NCI-H446 treated with DMSO at 0.1 percent for 48 hours (cell line): ENCODE data around the gene PLEKHF1.
"Not testable (repeated sequence)": the region's sequence is repeated elsewhere in the genome, so short reads cannot be mapped to it uniquely, and the experiment has no call there.

Experiments used
- DNase-seq: peaks from one replicate; lab custom pipeline; 2025; lab: John Stamatoyannopoulos, UW

PLEKHF1 gene

DNA sequence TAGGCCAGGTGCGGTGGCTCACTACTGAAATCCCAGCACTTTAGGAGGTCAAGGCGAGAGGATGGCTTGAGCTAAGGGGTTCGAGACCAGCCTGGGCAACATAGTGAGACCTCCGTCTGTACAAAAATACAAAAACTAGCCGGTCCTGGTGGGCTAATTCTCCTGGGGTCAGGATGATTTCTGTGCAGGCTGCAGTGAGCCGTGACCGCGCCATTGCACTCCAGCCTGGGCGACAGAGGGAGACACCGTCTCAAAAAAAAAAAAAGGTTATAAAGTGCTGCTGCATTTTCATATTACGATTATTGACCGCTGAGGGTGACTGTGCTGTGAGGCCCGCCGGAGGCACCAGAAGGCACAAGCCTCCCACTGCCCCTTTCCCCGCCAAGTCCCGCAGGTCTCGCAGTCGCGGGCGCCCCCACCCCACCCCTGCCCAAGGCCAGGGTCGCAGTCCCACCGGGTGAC, 477 bp upstream of the PLEKHF1 start:
- DNase-seq = no peak

DNA sequence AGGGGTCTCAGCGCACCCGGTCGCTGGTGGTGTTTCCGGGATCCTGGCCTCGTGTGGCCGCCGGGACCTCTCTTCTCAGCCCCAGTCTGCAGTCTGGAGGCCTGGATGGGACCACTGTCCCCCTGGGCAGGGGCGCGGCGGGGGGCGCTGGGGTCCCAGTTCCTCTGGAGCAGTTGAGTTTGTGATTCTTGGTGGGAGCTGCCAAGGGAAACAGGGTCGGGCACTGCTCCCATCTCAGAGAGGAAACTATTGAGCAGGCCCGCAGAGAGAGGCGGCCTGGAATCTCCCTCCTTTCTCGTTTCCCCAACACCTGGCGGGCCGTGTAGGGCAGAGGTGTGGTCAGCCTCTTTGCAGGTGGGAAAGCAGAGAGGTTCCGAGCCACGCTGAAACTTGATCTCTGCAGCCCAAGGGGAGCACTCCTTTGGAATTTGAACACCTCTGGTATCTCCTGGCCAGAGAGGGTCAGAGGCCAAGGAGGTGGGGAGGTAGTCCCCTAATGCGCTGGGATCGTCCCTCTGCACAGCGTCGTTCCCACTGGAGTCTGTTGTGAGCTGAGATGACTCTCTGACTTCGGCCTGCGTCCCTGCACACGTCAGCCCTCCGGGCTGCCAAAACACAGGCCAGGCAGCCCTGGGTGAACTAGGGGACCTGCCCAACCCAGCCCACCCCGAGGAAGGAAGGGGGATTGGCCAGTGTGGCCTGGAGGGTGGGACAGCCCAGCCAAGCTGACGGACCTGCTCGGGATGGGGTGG, 741 bp downstream of the PLEKHF1 start:
- DNase-seq = no peak

DNA sequence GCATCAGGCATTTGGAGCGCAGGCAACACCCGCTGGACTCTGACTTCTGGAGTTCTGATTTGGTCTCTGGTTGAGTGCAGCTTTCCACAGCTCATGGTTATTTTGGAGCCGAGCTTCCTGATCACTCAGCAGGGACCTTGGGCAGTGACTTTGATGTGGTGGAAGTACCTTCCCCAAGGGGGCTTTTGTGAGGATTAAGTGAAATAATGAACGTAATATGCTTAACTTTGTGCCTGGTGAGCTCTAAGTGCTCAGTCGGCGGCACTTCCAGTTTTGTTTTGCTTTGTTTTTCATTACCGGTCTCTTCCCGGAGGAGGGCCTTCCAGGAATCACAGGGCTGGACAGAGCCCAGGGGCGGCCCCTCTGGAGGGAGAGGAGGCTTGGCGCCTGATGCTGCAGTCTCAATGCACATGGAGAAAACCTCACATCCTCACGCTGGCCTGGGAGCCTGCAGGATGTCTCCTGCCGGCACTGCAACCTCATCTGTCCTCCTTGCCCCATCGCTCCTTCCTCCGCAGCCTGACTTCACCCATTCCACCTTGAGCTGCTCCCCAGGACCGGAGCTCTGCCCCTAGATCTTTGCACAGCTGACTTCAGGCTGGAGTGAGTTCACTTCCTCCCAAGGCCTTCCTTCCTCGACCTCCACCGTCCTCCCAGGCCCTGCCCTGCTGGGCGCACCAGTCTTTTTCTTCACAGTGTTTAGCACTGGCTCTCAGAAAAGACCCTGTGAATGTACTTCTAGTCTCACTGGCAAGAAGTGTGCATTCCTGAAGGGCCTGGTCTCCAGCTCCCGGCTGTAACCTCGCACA, 1.5 kb downstream of the PLEKHF1 start:
- DNase-seq = no peak

DNA sequence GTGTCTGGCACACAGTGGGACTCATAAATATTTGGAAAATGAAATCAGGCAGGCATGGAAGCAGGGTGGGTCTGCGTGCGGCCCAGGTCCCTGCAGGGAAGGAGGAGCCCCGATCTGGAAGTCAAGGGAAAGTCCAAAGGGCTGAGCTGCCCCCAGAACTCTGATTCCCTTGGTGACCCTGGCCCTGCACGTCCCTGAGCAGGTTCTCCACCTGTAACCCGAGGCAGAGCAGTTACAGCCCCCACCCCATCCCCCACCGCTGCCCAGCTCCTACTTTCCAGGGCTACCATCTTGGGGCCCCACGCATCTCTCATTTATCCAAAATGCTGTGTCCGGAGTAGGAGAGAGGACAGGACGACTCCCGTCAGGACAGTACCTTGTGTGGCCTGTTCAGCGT, 2.1 kb downstream of the PLEKHF1 start:
- no peak for DNase-seq

DNA sequence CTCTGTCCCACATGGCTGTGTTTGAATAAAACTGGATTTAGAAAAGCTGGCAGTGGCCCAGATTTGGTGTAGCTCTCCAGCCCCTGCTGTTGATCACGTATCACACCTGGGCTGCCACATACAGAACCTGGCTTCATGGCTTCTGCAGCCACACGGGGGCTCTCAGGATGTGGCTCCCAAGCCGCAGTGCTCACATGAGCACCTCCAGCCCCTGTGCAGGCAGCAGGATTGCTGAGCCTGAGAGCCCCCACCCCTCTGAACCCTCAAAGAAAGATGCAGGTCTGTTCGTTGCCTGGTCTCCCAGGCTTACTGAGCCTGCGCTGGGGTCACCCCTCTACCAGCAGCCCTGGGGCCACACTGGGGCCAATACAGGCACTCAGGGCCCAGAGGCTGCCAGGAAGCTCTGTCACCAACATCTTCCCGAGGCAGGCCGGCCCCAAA, 2.7 kb downstream of the PLEKHF1 start:
- no peak for DNase-seq

DNA sequence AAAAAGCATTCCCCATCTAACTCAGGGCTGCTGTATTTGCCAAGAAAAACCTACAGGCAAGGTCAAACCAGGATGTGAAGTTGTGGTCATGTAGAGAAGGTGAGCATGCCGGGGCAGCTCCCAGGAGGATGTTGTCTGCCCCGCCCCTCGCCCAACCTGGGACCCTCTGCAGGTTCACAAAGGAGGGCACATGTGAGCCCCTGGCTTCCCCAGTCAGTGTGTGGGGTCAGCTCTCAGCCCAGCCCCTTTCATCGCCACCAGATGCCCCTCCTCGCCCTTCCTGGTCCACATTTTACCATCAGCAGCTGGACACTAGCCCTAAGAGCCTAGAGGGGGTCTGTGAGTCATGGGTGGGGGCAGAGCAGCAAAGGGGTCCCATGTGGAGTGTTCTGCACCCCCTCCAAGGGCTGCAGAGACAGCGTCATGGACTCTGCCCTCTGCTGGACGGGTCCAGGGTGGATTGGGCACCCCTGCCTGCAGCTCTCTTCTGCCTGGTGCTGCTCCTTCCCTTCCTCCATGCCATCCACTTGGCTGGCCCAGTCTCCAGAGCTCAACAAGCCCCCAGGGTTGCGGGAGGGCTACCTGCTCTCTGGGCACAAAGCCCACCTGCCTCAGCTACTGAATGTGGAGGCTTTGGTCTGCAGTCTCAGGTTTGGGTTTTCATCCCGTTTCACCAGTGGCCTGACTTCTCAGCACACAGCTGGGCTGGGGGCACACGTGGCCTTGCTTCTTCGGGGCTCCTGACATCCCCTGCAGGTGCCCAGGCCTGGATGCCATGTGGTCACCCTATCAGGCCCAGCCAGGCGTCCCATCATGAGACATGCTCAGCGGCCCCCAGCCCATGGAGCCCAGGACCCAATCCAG, 3.7 kb downstream of the PLEKHF1 start:
- DNase-seq = no peak

DNA sequence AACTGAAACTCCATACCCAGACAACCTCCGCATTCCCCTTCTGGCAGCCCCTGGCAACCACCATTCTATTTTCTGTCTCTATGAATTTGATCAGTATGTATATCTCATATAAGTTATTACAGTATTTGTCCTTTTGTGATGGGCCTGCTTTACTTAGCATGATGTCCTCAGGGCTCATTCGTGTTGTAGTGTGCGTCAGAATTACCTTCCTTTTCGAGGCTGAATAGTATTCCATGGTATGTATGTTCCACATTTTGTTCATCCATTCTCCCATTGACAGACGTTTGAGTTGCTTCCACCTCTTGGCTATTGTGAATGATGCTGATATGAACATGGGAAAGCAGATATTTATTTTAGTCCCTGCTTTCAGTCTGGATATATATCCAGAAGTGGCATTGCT, 5.0 kb downstream of the PLEKHF1 start:
- no peak for DNase-seq

DNA sequence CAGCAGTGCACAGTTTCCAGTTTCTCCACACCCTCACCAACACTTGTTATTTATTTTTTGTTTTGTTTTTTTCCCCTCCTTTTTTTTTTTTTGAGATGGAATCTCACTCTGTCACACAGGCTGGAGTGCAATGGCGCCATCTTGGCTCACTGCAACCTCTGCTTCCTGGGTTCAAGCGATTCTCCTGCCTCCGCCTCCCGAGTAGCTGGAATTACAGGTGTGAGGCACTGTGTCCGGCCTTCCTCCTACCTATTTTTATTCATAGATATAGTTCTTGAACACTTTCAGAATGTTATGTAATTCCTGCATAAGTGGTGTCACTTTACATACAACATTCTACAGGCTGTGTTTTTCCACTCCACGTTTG, 5.7 kb downstream of the PLEKHF1 start:
- DNase-seq = not testable (repeated sequence)

DNA sequence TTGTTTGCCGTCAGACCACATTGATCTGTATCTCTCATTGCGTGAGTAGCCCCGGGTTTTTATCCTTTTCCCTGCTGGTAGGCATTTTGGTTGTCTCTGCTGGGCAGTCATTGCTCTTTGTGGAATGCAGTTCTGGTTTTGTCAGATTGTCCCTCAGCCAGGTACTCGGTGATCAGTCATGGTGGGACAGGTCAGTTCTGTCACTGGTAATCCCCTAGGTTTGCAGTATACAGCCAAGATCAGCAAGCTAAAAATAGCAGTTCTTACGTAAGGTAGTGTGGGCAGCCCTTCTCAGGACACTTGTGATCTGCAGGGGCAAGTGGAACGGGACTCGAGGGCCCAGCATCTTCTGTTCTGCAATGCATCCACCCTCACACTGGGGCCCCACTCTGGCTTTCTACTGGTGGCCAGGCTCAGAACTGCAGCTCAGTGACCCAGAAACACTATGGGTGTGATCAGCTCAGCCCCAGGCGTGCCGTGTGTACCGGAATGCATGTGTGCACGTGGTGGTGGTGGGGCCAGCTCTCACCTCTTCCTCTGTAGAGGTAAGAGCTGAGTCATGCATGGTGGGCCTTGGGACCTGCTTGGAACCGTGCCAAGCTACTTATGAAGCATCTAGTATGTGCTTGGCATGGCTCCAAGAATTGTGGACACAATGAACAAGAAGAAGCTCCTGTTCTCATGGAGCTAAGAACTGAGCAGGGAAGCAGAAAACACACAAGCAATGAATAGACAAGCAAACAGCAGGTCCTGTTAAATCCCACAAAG, 6.3 kb downstream of the PLEKHF1 start:
- DNase-seq = no peak

DNA sequence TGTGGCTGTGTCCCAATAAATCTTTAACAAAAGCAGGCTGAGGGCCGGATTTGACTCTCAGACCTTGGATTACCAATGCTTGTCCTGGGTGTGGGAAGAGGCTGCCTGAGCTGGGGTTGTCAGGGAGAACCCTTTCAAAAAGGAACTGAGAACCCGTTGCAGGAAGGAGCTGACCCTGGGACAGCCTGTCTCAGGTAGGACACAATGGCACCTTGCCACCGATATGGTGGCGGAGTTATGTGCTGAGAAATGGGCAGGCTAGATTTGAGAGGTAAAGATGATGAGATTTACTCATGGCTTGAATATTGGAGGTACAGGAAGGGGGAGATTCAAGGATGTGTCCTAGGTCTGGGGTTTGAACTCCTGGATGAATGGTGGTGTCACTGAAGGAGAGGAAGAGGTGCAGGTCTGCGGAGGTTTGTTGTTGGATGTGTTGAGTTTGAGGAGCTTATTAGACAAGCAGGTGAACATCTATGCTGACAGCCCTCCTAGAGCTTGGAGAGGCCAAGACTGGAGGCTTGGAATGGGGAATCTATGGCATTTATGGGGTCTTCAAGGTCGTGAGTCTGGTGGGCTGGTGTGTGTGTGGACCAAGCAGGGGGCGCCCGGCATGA, 7.2 kb downstream of the PLEKHF1 start:
- no peak for DNase-seq

DNA sequence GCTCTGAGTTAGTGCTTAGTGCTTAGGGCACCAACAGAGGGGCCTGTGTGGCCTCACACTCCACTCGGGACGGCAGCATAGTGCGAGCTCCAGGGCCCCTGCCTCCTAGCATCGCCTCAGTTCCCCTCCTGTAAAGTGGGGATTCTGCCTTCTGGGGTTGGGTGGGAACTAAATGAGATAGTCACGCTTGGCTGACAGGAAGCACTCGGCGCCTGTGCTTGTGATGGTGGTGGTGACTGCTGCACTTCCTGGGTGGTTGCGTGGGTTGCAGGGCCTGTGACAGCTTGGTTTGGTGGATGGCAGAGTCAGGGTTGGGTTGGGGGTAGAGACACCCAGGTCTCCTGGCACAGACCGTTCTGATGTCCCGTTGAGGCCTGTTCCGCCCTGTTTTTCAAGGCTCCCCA, 7.7 kb downstream of the PLEKHF1 start:
- no peak for DNase-seq

DNA sequence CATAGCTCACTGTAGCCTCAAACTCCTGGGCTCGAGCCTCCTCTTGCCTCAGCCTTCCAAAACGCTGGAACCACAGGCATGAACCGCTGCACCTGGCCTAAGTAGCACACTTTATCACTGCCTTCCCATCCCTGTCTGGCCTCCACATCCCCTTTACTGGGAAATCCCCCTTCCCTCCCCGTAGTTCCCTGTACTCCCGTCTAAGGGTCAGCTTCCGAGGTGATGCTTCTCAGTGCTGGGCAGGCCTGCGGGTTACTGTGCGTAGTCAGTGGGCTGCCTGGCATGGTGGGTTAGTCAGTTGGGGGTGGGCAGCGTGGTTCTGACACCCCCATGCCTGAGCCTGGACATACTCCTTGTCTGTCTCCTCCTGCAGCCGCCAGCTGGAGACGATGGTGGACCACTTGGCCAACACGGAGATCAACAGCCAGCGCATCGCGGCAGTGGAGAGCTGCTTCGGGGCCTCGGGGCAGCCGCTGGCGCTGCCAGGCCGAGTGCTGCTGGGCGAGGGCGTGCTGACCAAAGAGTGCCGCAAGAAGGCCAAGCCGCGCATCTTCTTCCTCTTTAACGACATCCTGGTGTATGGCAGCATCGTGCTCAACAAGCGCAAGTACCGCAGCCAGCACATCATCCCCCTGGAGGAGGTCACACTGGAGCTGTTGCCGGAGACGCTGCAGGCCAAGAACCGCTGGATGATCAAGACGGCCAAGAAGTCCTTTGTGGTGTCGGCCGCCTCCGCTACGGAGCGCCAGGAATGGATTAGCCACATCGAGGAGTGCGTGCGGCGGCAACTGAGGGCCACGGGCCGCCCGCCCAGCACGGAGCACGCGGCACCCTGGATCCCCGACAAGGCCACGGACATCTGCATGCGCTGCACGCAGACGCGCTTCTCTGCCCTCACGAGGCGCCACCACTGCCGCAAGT, 8.4 kb downstream of the PLEKHF1 start:
- no peak for DNase-seq

DNA sequence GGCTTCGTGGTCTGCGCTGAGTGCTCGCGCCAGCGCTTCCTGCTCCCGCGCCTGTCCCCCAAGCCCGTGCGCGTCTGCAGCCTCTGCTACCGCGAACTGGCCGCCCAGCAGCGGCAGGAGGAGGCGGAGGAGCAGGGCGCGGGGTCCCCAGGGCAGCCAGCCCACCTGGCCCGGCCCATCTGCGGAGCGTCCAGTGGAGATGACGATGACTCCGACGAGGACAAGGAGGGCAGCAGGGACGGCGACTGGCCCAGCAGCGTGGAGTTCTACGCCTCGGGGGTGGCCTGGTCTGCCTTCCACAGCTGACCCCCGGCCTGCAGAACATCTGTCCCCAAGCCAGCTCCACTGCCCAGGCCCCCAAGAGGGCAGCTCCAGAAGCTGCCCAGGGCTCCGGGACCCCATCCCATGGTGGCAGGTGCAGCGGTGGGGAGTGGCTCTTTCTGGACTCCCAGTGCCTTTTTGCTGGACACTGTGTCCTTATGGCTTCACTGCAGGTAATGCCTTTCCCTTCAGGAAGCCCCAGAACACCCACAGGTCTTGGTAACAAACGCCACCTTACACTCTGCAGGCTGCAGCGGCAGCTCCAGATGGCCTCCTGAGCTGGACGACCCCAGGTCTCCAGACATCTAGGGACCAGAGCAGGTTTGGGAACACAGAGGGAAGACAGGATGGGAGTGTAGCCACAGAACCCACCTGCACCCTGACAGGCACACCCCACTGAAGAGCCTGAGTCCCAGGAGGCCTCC, 9.3 kb downstream of the PLEKHF1 start:
- no peak for DNase-seq

DNA sequence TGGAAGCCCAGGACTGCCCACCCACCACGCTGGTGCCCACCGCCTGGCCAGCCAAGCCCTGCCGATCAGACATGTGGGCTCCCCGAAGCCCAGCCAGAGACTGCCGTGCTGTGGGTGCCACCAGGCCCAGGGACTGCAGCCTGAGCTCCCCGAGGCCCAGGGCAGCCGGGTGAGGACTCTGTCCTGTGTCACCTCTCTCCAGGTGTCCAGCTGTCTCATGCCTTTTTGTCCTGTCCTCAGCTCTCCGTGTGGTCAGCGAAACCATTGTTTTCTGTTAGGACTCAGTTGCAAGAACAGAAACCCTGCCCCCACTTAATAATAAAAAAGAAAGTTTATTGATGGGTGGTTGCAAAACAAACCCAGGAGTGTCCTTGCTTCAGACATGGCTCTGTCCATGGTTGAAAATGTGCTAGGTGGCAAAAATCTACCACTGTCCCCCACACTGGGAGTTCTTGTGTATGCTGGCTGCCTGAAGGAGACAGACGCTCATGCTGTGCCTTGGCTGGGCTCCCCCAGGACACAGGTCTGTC, 9.9 kb downstream of the PLEKHF1 start:
- no peak for DNase-seq

DNA sequence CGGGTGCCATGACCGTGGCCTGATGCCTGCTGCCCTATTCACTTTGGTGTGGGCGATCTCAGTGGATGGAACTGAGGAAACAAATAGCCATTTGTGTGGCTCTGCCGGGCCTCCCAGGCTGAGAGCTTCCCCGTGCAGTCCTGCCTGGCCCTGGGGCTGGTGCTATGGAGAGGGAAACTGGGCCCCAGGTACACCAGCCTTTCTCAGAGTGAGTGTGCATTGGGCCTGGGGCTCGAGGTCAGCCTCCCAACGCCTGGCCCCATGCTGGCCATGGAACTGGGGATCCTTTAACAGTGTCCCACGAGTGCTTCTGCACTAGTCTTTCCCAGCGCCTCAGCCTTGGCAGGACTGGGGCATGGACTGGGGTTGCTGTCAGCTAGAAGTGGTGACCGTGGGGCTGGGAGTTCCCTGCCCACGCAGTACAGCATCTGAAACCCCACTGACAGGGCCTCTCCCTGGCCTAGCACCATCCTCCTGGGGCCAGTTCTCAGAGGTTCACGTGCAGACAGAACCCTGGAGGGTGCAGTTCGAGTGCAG, 10.5 kb downstream of the PLEKHF1 start:
- no peak for DNase-seq

DNA sequence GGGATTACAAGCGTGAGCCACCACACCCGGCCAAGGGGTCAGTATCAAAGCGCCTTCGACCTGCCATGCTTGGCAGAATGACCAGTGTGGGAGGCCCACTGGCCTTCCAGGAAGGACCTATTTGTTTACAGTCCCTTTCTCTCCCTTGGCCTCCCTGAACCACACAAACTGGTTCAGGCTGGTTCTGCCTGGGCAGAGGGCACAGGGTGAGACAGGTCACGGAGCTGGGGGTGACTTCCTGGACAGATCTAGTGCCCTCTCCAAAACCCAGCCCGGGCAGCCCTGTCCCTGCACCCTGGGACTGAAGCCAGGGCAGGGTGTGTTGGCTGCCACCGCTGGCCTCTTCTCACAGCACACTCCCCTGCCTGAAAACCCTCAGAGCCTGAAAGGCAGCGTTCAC, 11.3 kb downstream of the PLEKHF1 start:
- no peak for DNase-seq

DNA sequence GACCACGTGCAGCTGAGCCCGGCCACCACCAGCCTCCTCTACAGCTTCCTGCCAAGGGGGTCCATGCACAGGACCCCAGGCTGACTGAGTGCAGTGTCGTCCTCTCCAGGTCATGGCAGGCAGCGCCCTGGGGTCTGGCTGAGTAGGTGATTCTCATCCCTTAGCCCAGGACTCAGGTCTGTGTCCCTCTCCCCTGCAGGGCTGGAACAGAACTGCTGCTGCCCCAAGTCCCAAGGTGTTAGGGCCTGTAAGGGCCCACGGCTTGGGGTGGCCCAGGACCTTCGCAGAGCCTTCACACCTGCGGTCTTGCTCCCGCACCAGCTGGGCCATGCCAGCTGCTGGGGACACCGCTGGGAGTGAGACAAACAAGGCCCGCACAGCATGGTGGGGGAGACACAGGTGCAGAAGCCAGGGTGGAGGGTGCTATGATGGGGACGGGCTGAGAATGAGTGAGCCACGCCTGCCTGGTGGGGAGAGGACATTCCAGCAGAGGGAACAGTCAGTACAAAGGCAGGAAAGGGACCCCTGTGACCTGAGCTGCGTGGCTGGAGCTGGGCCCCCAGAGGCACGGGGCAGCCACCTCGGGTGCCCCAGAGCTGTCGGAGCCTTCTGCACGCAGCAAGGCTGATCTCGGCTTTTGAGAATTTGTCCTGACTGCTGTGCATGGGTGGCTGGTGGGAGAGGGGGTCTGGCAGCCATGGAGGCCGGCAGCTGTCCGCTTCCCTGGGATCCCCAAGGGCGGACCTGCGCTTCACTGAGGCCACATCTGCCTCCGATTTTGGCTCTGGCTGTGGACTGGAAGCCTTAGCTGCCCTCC, 11.9 kb downstream of the PLEKHF1 start:
- no peak for DNase-seq

DNA sequence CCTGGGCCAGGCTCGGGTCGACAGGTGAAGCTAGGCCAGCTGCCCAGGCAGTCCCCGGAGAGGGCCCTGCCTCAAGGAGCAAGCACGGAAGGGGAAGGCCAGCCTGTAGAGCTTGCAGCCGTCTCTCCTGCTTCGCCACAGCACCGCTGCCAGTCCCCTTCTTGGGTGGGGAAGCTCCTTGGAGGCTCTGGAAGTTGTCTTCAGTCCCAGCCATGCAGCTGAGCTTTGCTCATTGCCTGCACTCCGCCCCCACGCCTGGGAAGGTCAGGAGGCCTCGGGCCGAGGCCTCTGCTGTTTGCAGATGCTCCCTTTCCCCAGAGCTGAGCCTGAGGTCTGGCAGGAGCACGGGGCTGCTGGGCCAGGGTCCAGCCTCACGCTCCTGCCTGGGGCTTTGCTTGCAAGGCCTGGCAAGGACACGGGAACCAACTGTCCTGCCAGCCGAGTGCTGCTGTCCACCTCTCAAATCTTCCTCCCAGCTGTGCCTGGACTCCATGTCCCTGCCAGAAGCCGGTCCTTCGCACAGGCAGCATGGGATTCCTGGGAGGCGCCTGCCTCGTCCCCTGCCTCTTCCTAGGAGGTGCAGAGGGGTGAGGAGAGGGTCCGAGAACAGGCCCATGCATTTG, 13.3 kb downstream of the PLEKHF1 start:
- DNase-seq = no peak
